Lower leg skin (tissue), 3 donors: ENCODE results near the gene SYS1.

ENCODE experiments used
- POLR2A ChIP-seq, 2 donors: fragments of 450-650 bp; IDR thresholded peaks; one replicate each; pipeline ENCODE4 v1.6.1; 2016 to 2017; ENCODE audit warnings: antibody characterized with exemption in 2 of 2, mild to moderate bottlenecking in 1 of 2, moderate library complexity in 1 of 2
- TF ChIP-seq, protein P1 (sequence below), 3 donors: fragments of 450-650 bp; IDR thresholded peaks; one replicate each; pipeline ENCODE4 v1.5.1; 2016; ENCODE audit warnings: antibody characterized with exemption in 3 of 3, mild to moderate bottlenecking in 3 of 3, moderate library complexity in 2 of 3

DNA sequence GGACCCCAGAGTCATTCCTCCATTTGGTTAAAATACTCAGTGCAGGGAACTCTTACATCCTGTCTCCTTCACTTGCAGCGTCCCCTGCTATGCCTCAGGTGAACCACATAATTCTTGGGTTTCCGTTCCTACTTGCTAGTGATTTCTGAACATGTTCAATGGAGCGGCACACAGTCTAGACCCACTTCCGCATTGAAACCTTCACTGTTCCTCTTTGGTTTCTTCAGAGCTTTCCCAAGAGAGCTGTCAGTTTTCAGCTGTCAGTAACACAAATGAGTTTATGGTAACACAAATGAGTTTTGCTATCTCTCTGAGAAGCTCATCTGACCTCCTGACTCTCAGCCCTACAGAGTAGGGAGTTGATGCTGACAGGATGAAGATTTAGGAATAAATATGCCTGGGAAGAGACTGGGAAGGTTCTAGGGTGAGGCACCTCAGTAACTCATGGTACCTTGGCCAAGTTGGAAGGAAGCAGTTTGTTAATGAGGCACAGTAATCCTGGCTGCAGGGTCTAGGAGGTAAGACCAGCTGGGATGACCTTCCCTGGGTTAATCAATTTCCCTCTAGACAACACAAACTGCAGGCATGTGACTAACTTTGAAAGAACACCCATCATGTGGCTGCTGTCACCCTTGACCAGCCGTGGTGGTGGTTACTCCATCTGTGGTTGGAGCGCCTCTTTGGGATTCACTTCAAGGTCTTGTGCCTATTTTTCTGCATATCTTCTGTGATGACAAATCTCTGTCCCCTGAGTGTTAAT, 5.4 kb downstream of the SYS1 start:
- TF ChIP-seq, protein P1, sequence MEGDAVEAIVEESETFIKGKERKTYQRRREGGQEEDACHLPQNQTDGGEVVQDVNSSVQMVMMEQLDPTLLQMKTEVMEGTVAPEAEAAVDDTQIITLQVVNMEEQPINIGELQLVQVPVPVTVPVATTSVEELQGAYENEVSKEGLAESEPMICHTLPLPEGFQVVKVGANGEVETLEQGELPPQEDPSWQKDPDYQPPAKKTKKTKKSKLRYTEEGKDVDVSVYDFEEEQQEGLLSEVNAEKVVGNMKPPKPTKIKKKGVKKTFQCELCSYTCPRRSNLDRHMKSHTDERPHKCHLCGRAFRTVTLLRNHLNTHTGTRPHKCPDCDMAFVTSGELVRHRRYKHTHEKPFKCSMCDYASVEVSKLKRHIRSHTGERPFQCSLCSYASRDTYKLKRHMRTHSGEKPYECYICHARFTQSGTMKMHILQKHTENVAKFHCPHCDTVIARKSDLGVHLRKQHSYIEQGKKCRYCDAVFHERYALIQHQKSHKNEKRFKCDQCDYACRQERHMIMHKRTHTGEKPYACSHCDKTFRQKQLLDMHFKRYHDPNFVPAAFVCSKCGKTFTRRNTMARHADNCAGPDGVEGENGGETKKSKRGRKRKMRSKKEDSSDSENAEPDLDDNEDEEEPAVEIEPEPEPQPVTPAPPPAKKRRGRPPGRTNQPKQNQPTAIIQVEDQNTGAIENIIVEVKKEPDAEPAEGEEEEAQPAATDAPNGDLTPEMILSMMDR (IDR thresholded peaks at IDR 0.05), result no peak
- TF ChIP-seq POLR2A (IDR thresholded peaks at IDR 0.05), result no peak
